ENCODE results near the gene DHRS4.

The DHRS4 gene

GRCh38 chr14:23930742-23931141 is 22.8 kb upstream of the DHRS4 start:
- H3K27me3 ChIP-seq (replicated peaks; ENCODE audit: control insufficient read depth, insufficient read depth, low read length), result no peaks in the 10 kb centered on the region
- DNase-seq (ENCODE audit: extremely low read depth, insufficient read length), result no peak
- H3K36me3 ChIP-seq (ENCODE audit: control insufficient read depth, insufficient read depth, low read length), result no peaks in the 10 kb centered on the region
- no peak overlapping the region for H3K4me3 ChIP-seq (replicated peaks; ENCODE audit: low read depth, low read length)
- no peak for TF ChIP-seq CTCF (IDR thresholded peaks at IDR 0.05; ENCODE audit: insufficient read depth, low read length, poor library complexity, severe bottlenecking)

- Histone ChIP-seq H3K4me3 (replicated peaks; ENCODE audit: low read depth, low read length) (no peak overlapping the region), H3K36me3 (ENCODE audit: control insufficient read depth, insufficient read depth, low read length) (no peaks in the 10 kb centered on the region), H3K27me3 (replicated peaks; ENCODE audit: control insufficient read depth, insufficient read depth, low read length) (no peaks in the 10 kb centered on the region)
- no peak for DNase-seq (ENCODE audit: extremely low read depth, insufficient read length)
- no peak for TF ChIP-seq CTCF (IDR thresholded peaks at IDR 0.05; ENCODE audit: insufficient read depth, low read length, poor library complexity, severe bottlenecking)
Measured at GRCh38 chr14:23931721-23932289, 21.8 kb upstream of the DHRS4 start.

- H3K4me3 ChIP-seq (replicated peaks; ENCODE audit: low read depth, low read length), result no peak overlapping the region
- H3K36me3 ChIP-seq (ENCODE audit: control insufficient read depth, insufficient read depth, low read length), result no peaks in the 10 kb centered on the region
- H3K27me3 ChIP-seq (replicated peaks; ENCODE audit: control insufficient read depth, insufficient read depth, low read length), result no peaks in the 10 kb centered on the region
- no peak for TF ChIP-seq CTCF (IDR thresholded peaks at IDR 0.05; ENCODE audit: insufficient read depth, low read length, poor library complexity, severe bottlenecking)
- DNase-seq (ENCODE audit: extremely low read depth, insufficient read length), result no peak
Measured at GRCh38 chr14:23932639-23933038, 20.9 kb upstream of the DHRS4 start.

- no peak for TF ChIP-seq CTCF (IDR thresholded peaks at IDR 0.05; ENCODE audit: insufficient read depth, low read length, poor library complexity, severe bottlenecking)
- DNase-seq (ENCODE audit: extremely low read depth, insufficient read length), result no peak
- Histone ChIP-seq H3K27me3 (replicated peaks; ENCODE audit: control insufficient read depth, insufficient read depth, low read length) (no peaks in the 10 kb centered on the region), H3K36me3 (ENCODE audit: control insufficient read depth, insufficient read depth, low read length) (no peaks in the 10 kb centered on the region), H3K4me3 (replicated peaks; ENCODE audit: low read depth, low read length) (no peak overlapping the region)
Measured at GRCh38 chr14:23933108-23933741, 20.3 kb upstream of the DHRS4 start.

GRCh38 chr14:23933742-23934128 is 19.8 kb upstream of the DHRS4 start:
- no peaks in the 10 kb centered on the region for H3K27me3 ChIP-seq (replicated peaks; ENCODE audit: control insufficient read depth, insufficient read depth, low read length)
- DNase-seq (ENCODE audit: extremely low read depth, insufficient read length), result no peak
- no peaks in the 10 kb centered on the region for H3K36me3 ChIP-seq (ENCODE audit: control insufficient read depth, insufficient read depth, low read length)
- no peak overlapping the region for H3K4me3 ChIP-seq (replicated peaks; ENCODE audit: low read depth, low read length)
- TF ChIP-seq CTCF (IDR thresholded peaks at IDR 0.05; ENCODE audit: insufficient read depth, low read length, poor library complexity, severe bottlenecking), result no peak

Data from GM06990 (cell line).